ENCODE data around the gene ADAP1. TPM values are rescaled to one million over a fixed set of nuclear protein-coding genes. Genes with fewer than 3 reads are reported as not detected.

Gene ADAP1
- total and polyA plus RNA-seq, 2 of the 13 experiments (the other 11 are each of a cell fraction or from before 2014, with no cell fraction given), result 10.5 to 24.6 TPM

GRCh38 chr7:876077-876971 lies 78.2 kb downstream of the ADAP1 start, which contains the start of gene GET4 (continued):
- no peak for TF ChIP-seq FOXA1 (IDR thresholded peaks at IDR 0.05)
- peak; percentile 4; the same call in 1 of the 2 replicates for TF ChIP-seq FOXA1 (CRISPR knock-in tag; IDR thresholded peaks at IDR 0.05)
- peak; percentile 80 for TF ChIP-seq RNF2 (conservative IDR thresholded peaks at IDR 0.05; ENCODE audit: low read depth)
- no peak for TF ChIP-seq ZBTB3 (CRISPR knock-in tag; IDR thresholded peaks at IDR 0.05; ENCODE audit: borderline replicate concordance, low read depth)
- TF ChIP-seq ZSCAN22 (CRISPR knock-in tag; IDR thresholded peaks at IDR 0.05), result peak; percentile 91
- no peak for TF ChIP-seq SMARCC2 (IDR thresholded peaks at IDR 0.05)
- 0 out of 2 replicates have a peak, but pooled peaks have one; percentile 79 for TF ChIP-seq ARHGAP35 (CRISPR knock-in tag; IDR thresholded peaks at IDR 0.05; ENCODE audit: borderline replicate concordance)
- peak; percentile 87 for TF ChIP-seq ZNF639 (CRISPR knock-in tag; conservative IDR thresholded peaks at IDR 0.05)
- 0 out of 2 replicates have a peak, but pooled peaks have one; percentile 28 for TF ChIP-seq ZNF205 (CRISPR knock-in tag; IDR thresholded peaks at IDR 0.05)
- TF ChIP-seq ZIK1 (CRISPR knock-in tag; IDR thresholded peaks at IDR 0.05; ENCODE audit: borderline replicate concordance, low read depth), result peak; percentile 77; the same call in 1 of the 2 replicates
- peak; percentile 43; the same call in 1 of the 2 replicates for TF ChIP-seq ZNF709 (CRISPR knock-in tag; IDR thresholded peaks at IDR 0.05)
- peak; percentile 83 for TF ChIP-seq ARNT2 (CRISPR knock-in tag; IDR thresholded peaks at IDR 0.05; ENCODE audit: low read depth)
- TF ChIP-seq HMGXB4 (CRISPR knock-in tag; IDR thresholded peaks at IDR 0.05; ENCODE audit: borderline replicate concordance in 1 of 2, low read depth in 1 of 2), result peak in 1 of 2 experiments; percentile 43; a peak in 1 of 4 replicates
- peak; percentile 60; the same call in 1 of the 2 replicates for TF ChIP-seq MEIS2 (CRISPR knock-in tag; IDR thresholded peaks at IDR 0.05)
- TF ChIP-seq ZNF569 (CRISPR knock-in tag; IDR thresholded peaks at IDR 0.05; ENCODE audit: borderline replicate concordance), result no peak
- 0 out of 2 replicates have a peak, but pooled peaks have one; percentile 34 for TF ChIP-seq YEATS2 (CRISPR knock-in tag; IDR thresholded peaks at IDR 0.05; ENCODE audit: borderline replicate concordance)
- peak; percentile 83 for TF ChIP-seq SP2 (CRISPR knock-in tag; IDR thresholded peaks at IDR 0.05)
- peak; percentile 88 for TF ChIP-seq CBX1 (IDR thresholded peaks at IDR 0.05; ENCODE audit: low read depth)
- 0 out of 2 replicates have a peak, but pooled peaks have one; percentile 46 for TF ChIP-seq ZNF234 (CRISPR knock-in tag; conservative IDR thresholded peaks at IDR 0.05)
- no peak for TF ChIP-seq SNAPC4 (CRISPR knock-in tag; IDR thresholded peaks at IDR 0.05)
- TF ChIP-seq ZFP37 (CRISPR knock-in tag; IDR thresholded peaks at IDR 0.05; ENCODE audit: borderline replicate concordance), result no peak
